Measurements from ENCODE around the gene GNE.
"Not testable (repeated sequence)": the region's sequence is repeated elsewhere in the genome, so short reads cannot be mapped to it uniquely, and the experiment has no call there.

The GNE gene

DNA sequence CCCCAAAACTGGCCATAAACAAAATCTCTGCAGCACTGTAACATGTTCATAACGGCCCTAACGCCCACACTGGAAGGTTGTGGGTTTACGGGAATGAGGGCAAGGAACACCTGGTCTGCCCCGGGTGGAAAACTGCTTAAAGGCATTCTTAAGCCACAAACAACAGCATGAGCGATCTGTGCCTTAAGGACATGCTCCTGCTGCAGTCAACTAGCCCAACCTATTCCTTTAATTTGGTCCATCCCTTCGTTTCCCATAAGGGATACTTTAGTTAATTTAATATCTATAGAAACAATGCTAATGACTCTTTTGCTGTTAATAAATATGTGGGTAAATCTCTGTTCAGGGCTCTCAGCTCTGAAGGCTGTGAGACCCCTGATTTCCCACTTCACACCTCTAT is 78.0 kb downstream of the GNE start:
- DNase-seq (ENCODE audit: low read depth, low spot score); H3K4me3 ChIP-seq (ENCODE audit: low read length): not testable (repeated sequence)

DNA sequence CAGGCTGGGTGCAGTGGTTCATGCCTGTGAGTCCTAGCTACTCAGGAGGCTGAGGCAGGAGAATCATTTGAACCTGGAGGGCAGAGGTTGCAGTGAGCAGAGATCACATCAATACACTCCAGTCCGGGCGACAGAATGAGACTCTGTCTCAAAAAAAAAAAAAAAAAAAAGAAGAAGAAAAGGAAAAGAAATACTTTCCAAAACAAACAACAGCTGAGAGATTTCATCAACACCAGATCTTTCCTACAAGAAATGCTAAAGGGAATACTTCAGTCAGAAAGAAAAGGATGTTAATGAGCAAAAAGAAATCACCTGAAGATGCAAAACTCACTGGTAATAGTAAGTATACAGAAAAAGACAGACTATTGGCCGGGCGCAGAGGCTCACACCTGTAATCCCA is 80.7 kb downstream of the GNE start:
- no peak overlapping the region for H3K4me3 ChIP-seq (ENCODE audit: low read length)
- no peak for DNase-seq (ENCODE audit: low read depth, low spot score)

DNA sequence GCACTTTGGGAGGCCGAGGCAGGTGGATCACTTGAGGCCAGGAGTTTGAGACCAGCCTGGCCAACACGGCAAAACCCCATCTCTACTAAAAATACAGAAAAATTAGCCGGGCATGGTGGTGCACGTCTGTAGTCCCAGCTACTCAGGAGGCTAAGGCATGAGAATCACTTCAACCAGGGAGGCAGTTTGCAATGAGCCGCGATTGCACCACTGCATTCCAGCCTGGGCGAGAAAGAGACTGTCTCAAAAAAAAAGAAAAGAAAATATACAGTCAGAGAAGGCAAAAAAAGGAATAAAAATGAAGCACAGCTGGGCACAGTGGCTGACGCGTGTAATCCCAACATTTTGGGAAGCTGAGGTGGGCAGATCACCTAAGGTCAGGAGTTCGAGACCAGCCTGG is 81.8 kb downstream of the GNE start:
- not testable (repeated sequence) for H3K4me3 ChIP-seq (ENCODE audit: low read length); DNase-seq (ENCODE audit: low read depth, low spot score)

DNA sequence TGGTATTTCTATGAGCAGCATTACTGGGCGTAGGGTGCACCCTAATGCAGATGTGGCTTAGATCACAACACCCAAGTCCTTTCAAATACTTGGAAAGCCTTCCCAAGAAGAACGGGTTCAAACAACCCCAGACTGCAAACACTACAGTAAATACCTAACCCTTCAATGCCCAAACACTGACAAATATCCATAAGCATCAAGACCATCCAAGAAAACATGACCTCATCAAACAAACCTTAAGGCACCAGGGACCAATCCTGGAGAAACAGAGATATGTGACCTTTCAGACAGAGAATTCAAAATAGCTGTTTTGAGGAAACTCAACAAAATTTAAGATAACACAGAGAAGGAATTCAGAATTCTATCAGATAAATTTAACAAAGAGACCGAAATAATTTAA is 83.0 kb downstream of the GNE start:
- DNase-seq (ENCODE audit: low read depth, low spot score); H3K4me3 ChIP-seq (ENCODE audit: low read length): not testable (repeated sequence)

DNA sequence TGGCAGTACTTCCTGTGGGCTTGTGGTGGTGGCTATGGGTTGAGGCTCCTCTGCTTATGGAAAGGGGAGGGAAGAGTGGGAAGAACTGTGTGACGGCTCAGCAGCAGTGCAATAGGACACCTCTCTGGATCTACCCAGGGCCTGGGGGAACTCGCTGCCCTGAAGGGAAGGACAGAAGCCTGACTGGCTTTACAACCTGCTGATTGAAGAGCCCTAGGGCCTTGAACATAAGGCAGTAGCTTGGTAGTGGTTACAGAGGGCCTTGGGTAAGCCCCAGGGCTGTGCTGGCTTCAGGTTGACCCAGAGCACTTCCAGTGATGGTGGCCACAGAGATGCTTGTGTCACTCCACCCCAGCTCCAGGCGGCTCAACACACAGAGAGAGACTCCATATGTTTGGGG is 83.5 kb downstream of the GNE start:
- DNase-seq (ENCODE audit: low read depth, low spot score) = no peak
- H3K4me3 ChIP-seq (ENCODE audit: low read length) = no peak overlapping the region

DNA sequence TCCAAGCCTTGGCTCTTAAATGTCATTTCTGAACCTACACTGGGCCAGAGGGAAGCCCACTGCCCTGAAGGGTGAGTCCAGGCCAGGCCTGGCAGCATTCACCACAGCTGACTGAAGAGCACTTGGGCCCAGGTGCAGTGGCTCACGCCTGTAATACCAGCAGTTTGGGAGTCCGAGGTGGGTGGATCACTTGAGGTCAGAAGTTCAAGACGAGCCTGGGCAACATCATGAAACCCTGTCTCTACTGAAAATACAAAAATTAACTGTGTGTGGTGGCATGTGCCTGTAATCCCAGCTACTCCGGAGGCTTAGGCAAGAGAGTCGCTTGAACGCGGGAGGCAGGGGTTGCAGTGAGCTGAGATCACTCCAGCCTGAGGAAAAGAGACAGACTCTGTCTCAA is 84.0 kb downstream of the GNE start:
- no peak overlapping the region for H3K4me3 ChIP-seq (ENCODE audit: low read length)
- DNase-seq (ENCODE audit: low read depth, low spot score) = no peak

DNA sequence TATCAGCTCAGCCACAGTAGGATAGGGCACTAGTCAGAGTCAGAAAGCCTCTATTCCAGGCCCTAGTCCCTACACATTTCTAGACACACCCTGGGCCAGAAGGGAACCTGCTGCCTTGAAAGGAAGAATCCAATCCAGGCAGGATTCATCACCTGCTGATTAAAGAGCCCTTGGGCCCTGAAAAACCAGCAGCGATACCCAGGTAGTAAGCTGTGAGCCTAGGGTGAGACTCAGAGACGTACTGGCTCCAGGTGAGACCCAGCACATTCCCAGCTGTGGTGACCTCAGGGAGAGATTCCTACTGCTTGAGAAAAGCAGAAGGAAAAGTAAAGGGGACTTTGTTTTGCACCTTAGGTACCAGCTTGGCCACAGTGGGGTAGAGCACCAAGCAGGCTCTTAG is 84.4 kb downstream of the GNE start:
- DNase-seq (ENCODE audit: low read depth, low spot score) = no peak
- no peak overlapping the region for H3K4me3 ChIP-seq (ENCODE audit: low read length)

DNA sequence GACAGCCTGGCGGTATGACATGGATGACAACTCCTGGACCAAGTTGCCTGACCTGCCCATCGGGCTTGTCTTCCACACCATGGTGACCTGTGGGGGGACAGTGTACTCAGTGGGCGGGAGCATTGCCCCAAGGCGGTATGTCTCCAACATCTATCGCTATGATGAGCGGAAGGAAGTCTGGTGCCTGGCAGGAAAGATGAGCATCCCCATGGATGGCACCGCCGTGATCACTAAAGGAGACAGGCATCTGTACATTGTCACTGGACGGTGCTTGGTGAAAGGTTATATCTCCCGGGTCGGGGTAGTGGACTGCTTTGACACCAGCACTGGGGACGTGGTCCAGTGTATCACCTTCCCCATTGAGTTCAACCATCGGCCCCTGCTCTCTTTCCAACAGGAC is 87.7 kb downstream of the GNE start:
- no peak for DNase-seq (ENCODE audit: low read depth, low spot score)
- H3K4me3 ChIP-seq (ENCODE audit: low read length) = no peak overlapping the region

DNA sequence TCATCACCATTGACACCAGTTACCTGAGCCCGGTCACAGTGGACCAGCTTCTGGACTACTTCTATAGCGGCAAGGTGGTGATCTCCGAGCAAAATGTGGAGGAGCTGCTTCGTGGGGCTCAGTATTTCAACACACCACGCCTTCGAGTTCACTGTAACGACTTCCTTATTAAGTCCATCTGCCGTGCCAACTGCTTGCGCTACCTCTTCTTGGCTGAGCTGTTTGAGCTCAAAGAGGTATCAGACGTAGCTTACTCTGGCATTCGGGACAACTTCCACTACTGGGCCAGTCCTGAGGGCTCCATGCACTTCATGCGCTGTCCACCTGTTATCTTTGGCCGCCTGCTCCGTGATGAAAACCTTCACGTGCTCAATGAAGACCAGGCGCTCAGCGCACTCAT is 88.5 kb downstream of the GNE start:
- no peak overlapping the region for H3K4me3 ChIP-seq (ENCODE audit: low read length)
- DNase-seq (ENCODE audit: low read depth, low spot score) = no peak

DNA sequence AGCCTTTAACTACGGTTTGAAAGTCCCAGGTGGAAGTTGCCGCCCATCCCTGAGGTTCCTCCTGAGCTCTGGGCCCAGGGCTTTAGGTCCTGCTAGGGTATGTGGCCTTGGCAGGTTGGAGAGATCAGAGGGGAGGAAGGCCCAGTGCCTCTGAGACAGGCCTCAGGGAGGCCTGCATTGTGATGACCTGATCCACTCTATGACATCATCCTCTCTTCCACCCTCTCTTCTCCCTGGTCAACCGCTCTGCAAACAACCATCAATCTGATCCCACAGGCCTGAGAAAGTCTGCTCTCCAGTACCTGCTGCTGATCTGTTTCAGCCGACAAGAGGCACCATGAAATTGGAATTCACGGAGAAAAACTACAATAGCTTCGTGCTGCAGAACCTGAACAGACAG is 89.1 kb downstream of the GNE start, which contains the start of gene CCIN:
Gene CCIN (plus strand): TSS at position 223 of the 400 bp plus-strand sequence. CDS start 115 bp downstream, at position 338.
- H3K4me3 ChIP-seq (ENCODE audit: low read length) = no peak within 1 kb of the TSS
- no peak for DNase-seq (ENCODE audit: low read depth, low spot score)

DNA sequence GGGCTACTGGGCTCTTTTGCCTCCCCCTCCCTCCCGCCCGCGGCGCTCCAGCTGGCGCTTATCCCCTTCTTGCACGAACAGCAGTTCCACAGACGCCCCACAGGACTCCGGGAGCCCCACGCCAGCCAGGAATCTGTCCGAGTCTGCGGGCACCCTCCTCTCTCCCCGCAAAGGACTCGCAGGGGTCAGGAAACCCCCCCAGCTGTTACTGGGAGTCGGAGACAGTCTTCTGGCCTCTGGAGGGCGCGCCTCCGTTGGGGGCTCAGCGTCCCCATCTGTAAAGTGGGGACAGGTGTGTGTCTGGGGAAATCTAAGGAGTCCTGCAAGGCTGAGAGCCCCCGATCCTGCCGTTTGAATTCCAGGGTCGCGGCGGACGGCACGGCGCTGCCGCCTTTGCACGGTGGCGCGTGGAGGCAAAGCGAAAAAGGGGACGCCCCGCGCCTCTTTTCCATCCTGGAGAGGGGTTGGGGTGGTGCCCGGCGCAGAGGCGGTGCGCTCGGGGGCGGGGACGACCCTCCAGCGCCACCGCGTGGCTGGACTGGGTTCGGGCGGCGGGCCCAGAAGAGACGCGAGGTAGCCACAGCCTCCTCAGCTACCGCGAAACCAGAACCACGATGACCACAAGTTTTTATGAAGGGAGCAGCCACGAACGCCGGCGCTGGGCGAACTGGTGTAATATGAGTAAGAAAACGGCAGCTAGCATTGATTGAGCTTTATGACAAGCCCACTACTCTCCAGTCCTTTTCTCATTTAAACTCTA is 91.9 kb downstream of the GNE start:
- DNase-seq (ENCODE audit: low read depth, low spot score) = peak; percentile 35

DNA sequence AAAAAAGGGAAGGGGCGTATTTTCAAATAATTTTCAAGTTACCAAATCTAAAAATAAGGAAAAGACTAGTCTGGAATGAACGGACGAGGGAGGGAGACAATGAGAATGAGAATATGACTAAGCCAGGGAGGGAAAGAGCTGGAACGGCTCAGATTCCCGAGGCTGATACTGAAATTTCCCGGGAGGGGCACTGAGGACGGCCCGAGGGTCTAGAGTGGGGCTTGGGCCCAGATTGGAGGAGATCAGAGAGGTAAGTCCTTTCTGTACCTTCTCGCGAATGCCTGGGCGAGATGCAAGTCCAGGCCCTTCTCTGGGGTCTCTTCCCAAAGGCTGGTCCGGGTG is 92.5 kb downstream of the GNE start:
- no peak for DNase-seq (ENCODE audit: low read depth, low spot score)
- no peak overlapping the region for H3K4me3 ChIP-seq (ENCODE audit: low read length)

More for the DNA sequence above, 91.9 kb downstream of the GNE start:
- H3K4me3 ChIP-seq (ENCODE audit: low read length) = peak overlapping the region; percentile 53

DNA sequence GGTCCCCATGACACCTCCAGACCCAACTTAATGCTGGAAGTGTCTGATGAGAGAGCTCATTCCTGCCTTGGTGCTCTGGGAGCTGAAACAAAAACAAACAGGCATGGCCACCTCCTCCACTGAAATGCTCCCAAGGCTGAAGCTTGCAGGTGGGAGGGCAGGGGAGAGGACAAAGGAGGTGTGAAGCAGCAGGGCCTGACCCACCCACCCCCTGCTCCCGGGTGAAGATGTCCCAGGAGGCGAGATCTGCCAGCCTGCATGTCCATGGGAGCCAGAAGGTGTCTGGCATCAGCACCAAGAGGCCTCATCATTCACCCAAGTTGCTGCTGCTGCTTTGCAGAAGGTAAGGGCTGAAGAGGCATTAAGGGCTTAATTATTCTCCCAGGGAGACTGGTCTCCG is 93.3 kb downstream of the GNE start:
- no peak overlapping the region for H3K4me3 ChIP-seq (ENCODE audit: low read length)
- DNase-seq (ENCODE audit: low read depth, low spot score) = no peak

Data from Jurkat, Clone E6-1 (cell line).